Subcutaneous adipose tissue (tissue), 4 donors: ENCODE measurements around the gene SLC24A3. TPM values are rescaled to one million over a fixed set of nuclear protein-coding genes. Genes with fewer than 3 reads are reported as not detected.

Experiments used
- total RNA-seq, 4 donors: library from RNA; depleted of rRNA; stranded (reverse); fragments of >200 nt; gene quantifications; one replicate each; pipeline ENCODE4 v1.1.0, GENCODE V29; 2016
- TF ChIP-seq, protein P1 (sequence below): fragments of 450-650 bp; IDR thresholded peaks from one replicate; pipeline ENCODE4 v1.5.1; 2016; ENCODE audit warnings: low read depth, mild to moderate bottlenecking, control low read depth, antibody characterized with exemption, moderate library complexity

The SLC24A3 gene
- total RNA-seq, 4 donors from 2014 or later: 4.6 to 12.2 (median 9.1) TPM

DNA sequence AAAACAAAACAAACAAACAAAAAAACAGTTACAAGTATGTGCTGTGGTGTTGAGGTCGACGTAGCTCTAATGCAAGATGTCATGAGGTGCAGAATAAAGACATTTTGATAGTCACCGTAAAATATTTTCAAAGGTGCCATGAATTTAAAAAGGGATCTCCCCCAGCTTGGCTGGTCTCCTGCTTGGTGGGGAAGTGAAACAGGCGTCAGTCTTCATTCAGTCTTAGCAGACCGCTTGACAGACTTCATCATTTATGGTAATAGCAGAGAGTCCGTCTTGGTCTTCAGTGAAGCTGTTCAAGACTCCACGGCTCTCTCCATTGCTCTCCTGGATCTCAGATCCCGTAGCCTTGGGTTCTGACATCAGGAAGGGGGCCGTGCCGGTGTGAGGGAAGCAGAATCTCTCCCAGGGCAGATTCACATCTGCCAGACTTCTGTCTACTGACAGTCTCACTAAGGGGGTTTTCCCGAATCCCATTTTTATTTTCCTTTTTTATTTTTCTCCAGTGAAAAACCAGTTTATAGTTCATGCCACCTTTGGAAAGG lies 1.6 kb downstream of the SLC24A3 start:
- TF ChIP-seq, protein P1, sequence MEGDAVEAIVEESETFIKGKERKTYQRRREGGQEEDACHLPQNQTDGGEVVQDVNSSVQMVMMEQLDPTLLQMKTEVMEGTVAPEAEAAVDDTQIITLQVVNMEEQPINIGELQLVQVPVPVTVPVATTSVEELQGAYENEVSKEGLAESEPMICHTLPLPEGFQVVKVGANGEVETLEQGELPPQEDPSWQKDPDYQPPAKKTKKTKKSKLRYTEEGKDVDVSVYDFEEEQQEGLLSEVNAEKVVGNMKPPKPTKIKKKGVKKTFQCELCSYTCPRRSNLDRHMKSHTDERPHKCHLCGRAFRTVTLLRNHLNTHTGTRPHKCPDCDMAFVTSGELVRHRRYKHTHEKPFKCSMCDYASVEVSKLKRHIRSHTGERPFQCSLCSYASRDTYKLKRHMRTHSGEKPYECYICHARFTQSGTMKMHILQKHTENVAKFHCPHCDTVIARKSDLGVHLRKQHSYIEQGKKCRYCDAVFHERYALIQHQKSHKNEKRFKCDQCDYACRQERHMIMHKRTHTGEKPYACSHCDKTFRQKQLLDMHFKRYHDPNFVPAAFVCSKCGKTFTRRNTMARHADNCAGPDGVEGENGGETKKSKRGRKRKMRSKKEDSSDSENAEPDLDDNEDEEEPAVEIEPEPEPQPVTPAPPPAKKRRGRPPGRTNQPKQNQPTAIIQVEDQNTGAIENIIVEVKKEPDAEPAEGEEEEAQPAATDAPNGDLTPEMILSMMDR: no peak

DNA sequence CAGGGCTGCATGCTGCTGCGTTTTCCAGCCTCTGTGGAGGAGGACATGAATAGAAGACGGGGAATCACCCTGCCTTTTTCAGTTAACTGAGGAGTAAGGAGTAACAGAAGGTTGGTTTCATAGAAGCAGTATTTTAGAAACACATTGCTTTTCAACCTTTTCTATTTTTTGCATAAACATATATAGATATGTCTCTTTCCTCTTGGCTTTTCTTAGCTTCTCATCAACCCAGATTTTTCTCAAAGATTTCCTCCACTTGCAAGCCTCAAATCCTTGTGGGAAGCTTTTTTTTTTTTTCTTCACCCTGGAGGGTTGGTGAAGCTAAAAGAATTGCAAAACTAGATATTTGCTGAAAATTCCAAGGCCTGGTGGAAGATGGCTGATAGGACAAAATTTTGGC lies 6.0 kb downstream of the SLC24A3 start:
- TF ChIP-seq, protein P1: no peak

DNA sequence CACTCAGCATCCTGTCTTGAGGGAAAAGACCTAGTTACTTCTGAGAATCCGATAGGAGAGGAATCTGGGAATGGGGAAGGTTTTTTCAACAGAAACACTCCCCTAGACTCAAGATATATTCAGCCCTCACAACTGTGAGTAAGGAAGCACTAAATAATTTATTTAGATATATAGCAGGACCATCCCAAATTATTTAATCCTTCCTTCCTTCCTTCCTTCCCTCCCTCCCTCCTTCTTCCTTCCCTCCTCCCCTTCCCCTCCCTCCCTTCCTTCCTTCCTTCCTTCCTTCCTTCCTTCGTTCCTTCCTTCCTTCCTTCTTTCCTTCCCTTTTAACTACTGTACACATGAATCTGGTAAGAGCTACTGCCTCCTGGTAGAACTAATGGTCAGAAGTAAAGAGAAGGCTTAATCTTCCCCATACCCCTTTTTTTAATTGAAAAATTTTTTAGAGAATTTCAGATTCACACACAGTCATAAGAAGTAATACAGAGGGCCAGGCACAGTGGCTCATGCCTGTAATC lies 10.1 kb downstream of the SLC24A3 start:
- TF ChIP-seq, protein P1: no peak

DNA sequence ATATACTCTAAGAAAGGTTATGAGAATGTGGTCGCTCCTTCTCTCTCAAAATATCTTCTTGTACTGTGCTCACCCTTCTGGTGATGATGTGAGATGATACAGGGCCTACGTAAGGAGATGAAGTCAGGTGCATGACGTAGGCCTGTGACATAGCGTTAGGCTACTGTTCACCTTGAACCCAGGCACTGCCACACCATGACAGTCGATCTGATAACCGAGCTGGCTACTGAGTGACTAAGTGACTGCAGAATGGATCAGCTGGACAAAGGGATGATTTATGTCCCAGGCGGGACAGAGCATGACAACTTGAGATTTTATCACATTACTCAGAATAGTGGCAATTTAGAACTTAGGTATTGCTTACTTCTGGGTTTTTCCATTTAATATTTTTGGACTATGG lies 11.2 kb downstream of the SLC24A3 start:
- TF ChIP-seq, protein P1: no peak

DNA sequence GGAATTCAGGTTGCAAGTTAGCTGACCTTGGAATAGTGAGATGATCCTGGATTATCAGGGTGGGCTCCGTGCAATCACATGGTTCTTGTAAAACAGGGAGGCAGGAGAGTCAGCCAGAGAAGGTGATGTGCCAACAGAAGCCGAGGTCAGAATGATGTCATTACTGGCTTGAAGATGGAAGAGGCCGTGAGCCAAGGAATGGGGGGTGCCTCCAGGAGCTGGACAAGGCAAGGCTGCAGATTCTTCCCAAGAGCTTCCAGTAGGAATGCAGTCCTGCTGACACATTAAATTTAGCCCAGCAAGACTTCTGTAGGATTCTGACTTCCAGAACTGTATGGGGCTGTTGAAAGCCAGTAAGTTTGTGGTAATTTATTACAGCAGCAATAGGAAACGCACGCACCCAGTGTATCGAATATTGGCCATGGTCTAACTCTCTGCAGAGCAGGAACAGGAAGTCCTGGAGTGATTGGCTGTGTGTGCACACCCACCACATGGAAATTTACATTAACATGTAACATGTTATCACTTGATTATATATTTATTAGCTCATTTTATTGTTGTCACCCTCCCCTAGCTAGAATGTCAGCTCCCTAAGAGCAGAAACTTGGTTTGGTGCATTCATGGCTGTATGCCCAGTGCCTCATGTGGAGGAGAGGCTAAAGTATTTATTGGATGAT lies 19.1 kb downstream of the SLC24A3 start:
- TF ChIP-seq, protein P1: no peak

DNA sequence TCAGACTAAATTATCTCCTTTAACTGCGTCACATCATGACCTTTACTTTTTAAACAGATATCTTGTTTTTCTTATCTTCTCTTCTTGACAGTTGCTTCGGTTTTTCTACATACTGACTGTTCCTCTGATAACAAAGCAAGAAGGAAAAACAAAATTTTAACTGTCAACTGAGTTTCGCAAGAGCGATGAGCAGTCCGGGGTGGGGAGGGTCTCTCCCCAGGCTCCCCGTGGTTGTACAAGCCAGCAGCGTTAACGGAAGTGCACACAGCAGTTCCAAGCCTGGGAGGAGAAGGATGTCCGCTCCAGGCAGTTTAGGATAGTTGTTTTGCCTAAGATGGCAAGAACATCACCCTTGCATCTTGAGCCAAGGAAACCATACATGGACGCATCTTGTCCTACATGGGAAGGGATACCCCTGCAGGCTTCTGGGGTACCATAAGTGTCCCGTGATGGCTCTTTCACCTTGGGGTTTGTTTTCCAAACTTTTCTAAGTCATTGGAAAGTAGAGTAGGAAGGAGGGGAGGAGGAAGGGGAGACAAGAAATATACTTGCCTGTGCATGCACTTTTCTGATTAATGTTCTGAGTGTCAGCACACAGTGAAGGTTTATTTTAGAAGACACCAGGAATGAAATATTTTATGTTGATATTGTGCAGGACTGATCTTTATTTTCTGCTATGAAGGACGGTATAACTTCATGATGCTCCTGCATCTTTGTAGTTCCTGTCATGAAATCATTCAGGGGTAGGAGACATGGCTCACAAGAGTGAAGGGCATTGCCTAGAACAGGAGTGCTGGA lies 20.8 kb downstream of the SLC24A3 start:
- TF ChIP-seq, protein P1: no peak
